Measurements from ENCODE around the gene GFER. TPM values are rescaled to one million over a fixed set of nuclear protein-coding genes. Genes with fewer than 3 reads are reported as not detected.

GFER gene
- total and polyA plus RNA-seq, 9 of the 15 experiments (the other 6 are each of a cell fraction or from before 2014, with no cell fraction given): 4.3 to 53.7 (median 19.8) TPM

DNA sequence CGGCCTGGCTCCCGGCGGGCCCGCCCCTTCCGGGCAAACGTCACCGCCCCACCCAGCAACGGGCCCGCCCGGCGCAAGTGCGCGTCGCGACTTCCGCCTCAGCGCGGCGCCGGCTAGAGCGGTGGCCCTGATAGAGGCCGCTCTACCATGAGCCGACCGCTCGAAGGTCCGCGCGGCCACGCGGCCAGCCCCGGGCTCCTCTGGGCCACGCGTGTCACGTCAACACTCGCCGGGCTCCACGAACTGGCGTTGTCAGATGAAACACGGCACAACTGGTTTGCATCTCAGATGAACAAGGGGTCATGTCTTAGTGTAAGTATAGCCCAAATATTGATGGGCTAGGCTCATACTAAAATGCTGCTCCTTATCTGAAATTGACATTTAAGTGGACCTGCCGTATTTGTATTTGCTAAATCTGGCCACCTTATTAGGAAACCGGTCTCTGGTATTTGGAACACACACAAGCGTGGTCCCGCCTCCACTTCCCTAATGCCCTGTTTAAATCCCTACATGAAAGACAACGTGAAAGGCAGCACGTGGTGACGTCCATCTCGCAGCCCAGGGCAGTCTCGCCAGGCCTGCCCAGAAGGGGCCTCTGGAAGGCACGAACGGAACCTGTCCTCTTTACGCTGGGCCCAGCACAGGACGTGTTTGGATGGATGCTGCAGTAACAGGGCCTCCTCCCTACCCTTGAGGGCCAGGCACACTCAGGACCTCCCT, 26.0 kb downstream of the GFER start, which contains the start of gene ZNF598 (continued):
- TF ChIP-seq CHD2 (IDR thresholded peaks at IDR 0.05; ENCODE audit: low read depth, low read length) (no peak), ZFX (CRISPR knock-in tag; IDR thresholded peaks at IDR 0.05) (peak; percentile 95), HDAC2 (IDR thresholded peaks at IDR 0.05) (peak; percentile 87; the same call in 1 of the 2 replicates), TAF15 (IDR thresholded peaks at IDR 0.05; ENCODE audit: low read depth, low read length) (no peak), ZNF134 (CRISPR knock-in tag; conservative IDR thresholded peaks at IDR 0.05) (no peak), NRF1 (conservative IDR thresholded peaks at IDR 0.05 in 1 of 2, IDR thresholded peaks at IDR 0.05 in 1 of 2) (no peak), RBM15 (IDR thresholded peaks at IDR 0.05; ENCODE audit: insufficient read depth, low read length) (no peak), POLR2AphosphoS2 (IDR thresholded peaks at IDR 0.05; ENCODE audit: low read length) (no peak), EP300 (IDR thresholded peaks at IDR 0.05; ENCODE audit: low read length) (peak; percentile 27; the same call in 1 of the 2 replicates), ILF3 (IDR thresholded peaks at IDR 0.05; ENCODE audit: borderline replicate concordance) (no peak), ZNF583 (CRISPR knock-in tag; IDR thresholded peaks at IDR 0.05) (no peak; the same call in 1 of the 2 replicates), ZNF586 (CRISPR knock-in tag; conservative IDR thresholded peaks at IDR 0.05) (no peak), SMARCA5 (IDR thresholded peaks at IDR 0.05) (no peak), ZNF780A (CRISPR knock-in tag; IDR thresholded peaks at IDR 0.05) (no peak), MAFK (IDR thresholded peaks at IDR 0.05; ENCODE audit: low read length) (no peak), DIDO1 (tag; IDR thresholded peaks at IDR 0.05; ENCODE audit: low read depth) (0 out of 2 replicates have a peak, but pooled peaks have one; percentile 38), GTF2A2 (tag; IDR thresholded peaks at IDR 0.05) (no peak), KDM2B (CRISPR knock-in tag; IDR thresholded peaks at IDR 0.05) (no peak), ZNF76 (CRISPR knock-in tag; IDR thresholded peaks at IDR 0.05; ENCODE audit: borderline replicate concordance) (no peak), HOXB6 (CRISPR knock-in tag; IDR thresholded peaks at IDR 0.05; ENCODE audit: borderline replicate concordance) (no peak), LCOR (CRISPR knock-in tag; IDR thresholded peaks at IDR 0.05) (no peak), PURB (CRISPR knock-in tag; IDR thresholded peaks at IDR 0.05; ENCODE audit: low read depth) (no peak)
- TF ChIP-seq, protein P1, sequence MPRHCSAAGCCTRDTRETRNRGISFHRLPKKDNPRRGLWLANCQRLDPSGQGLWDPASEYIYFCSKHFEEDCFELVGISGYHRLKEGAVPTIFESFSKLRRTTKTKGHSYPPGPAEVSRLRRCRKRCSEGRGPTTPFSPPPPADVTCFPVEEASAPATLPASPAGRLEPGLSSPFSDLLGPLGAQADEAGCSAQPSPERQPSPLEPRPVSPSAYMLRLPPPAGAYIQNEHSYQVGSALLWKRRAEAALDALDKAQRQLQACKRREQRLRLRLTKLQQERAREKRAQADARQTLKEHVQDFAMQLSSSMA (CRISPR knock-in tag; IDR thresholded peaks at IDR 0.05): 0 out of 2 replicates have a peak, but pooled peaks have one; percentile 60
- TF ChIP-seq, protein P2, sequence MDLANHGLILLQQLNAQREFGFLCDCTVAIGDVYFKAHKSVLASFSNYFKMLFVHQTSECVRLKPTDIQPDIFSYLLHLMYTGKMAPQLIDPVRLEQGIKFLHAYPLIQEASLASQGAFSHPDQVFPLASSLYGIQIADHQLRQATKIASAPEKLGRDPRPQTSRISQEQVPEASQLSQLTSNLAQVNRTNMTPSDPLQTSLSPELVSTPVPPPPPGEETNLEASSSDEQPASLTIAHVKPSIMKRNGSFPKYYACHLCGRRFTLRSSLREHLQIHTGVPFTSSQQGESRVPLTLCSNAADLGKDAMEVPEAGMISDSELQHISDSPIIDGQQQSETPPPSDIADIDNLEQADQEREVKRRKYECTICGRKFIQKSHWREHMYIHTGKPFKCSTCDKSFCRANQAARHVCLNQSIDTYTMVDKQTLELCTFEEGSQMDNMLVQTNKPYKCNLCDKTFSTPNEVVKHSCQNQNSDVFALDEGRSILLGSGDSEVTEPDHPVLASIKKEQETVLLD (IDR thresholded peaks at IDR 0.05): 0 out of 2 replicates have a peak, but pooled peaks have one; percentile 35
- TF ChIP-seq, protein P3, sequence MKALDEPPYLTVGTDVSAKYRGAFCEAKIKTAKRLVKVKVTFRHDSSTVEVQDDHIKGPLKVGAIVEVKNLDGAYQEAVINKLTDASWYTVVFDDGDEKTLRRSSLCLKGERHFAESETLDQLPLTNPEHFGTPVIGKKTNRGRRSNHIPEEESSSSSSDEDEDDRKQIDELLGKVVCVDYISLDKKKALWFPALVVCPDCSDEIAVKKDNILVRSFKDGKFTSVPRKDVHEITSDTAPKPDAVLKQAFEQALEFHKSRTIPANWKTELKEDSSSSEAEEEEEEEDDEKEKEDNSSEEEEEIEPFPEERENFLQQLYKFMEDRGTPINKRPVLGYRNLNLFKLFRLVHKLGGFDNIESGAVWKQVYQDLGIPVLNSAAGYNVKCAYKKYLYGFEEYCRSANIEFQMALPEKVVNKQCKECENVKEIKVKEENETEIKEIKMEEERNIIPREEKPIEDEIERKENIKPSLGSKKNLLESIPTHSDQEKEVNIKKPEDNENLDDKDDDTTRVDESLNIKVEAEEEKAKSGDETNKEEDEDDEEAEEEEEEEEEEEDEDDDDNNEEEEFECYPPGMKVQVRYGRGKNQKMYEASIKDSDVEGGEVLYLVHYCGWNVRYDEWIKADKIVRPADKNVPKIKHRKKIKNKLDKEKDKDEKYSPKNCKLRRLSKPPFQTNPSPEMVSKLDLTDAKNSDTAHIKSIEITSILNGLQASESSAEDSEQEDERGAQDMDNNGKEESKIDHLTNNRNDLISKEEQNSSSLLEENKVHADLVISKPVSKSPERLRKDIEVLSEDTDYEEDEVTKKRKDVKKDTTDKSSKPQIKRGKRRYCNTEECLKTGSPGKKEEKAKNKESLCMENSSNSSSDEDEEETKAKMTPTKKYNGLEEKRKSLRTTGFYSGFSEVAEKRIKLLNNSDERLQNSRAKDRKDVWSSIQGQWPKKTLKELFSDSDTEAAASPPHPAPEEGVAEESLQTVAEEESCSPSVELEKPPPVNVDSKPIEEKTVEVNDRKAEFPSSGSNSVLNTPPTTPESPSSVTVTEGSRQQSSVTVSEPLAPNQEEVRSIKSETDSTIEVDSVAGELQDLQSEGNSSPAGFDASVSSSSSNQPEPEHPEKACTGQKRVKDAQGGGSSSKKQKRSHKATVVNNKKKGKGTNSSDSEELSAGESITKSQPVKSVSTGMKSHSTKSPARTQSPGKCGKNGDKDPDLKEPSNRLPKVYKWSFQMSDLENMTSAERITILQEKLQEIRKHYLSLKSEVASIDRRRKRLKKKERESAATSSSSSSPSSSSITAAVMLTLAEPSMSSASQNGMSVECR (CRISPR knock-in tag; IDR thresholded peaks at IDR 0.05): peak; percentile 85
